GM13977 (cell line): Measurements from ENCODE around the gene ARMC7.
A peak's percentile ranks its signal among the peaks of the same experiment; 100 is the strongest.

Source experiments
- DNase-seq: peaks from one replicate; pipeline ENCODE4 v3.0.0; 2012; ENCODE audit warnings: low spot score
- in situ Hi-C: fragments of 300-500 bp; cut with MboI; formaldehyde crosslinking; loops from one replicate; pipeline ENCODE4 v1.12.0; 2022; ENCODE audit warnings: low sequenced_read_pairs, low pct_unique_long_range_greater_than_20kb, mixed read lengths, inconsistent platforms; ENCODE audit not compliant: unreplicated experiment
- TF ChIP-seq, protein P1 (sequence below): IDR thresholded peaks from 2 replicates; pipeline ENCODE4 v1.5.1; 2012; ENCODE audit warnings: mild to moderate bottlenecking, control low read depth; ENCODE audit not compliant: insufficient read depth; ENCODE audit errors: extremely low read depth, missing control alignments

The ARMC7 gene

GRCh38 chr17:75109407-75110233 is at the start of gene ARMC7:
ARMC7 (plus strand) TSS chr17:75109969; CDS start chr17:75110289, 320 bp downstream.
- DNase-seq, result peak; percentile 96
- in situ Hi-C loops, result no loop called here
- TF ChIP-seq, protein P1, sequence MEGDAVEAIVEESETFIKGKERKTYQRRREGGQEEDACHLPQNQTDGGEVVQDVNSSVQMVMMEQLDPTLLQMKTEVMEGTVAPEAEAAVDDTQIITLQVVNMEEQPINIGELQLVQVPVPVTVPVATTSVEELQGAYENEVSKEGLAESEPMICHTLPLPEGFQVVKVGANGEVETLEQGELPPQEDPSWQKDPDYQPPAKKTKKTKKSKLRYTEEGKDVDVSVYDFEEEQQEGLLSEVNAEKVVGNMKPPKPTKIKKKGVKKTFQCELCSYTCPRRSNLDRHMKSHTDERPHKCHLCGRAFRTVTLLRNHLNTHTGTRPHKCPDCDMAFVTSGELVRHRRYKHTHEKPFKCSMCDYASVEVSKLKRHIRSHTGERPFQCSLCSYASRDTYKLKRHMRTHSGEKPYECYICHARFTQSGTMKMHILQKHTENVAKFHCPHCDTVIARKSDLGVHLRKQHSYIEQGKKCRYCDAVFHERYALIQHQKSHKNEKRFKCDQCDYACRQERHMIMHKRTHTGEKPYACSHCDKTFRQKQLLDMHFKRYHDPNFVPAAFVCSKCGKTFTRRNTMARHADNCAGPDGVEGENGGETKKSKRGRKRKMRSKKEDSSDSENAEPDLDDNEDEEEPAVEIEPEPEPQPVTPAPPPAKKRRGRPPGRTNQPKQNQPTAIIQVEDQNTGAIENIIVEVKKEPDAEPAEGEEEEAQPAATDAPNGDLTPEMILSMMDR, result no peak

DNA sequence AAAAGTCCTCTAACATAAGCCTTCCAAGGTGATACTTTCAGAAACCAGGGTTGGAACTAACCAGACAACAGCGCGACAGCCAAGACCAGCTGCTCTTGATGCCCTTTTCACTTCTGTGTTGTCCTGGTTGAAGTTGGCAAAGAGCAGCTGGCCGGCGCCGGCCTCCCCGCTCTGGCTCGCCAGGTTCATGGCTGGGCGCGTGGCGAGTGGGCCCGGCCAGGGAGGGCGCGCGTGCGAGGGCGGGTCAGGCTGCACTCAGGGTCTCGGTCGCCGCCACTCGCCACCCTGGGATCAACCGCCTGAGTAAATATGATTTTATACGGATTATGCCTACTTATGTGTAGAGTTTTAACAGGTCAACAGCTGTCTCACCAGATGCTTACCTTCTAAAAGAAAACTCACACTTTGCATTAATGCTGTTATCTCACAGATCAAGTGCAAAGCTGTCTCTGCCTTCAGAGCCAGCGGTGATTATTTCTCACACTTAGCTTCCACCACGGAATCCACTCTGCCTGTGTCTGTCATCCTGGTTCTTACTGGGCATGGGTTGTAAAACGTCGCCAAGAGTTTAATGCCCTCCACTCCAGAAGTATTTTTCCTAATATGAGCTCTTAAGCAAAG is 49.2 kb upstream of the ARMC7 start:
- in situ Hi-C loops, result no loop called here
- TF ChIP-seq, protein P1, result no peak
- DNase-seq, result no peak

DNA sequence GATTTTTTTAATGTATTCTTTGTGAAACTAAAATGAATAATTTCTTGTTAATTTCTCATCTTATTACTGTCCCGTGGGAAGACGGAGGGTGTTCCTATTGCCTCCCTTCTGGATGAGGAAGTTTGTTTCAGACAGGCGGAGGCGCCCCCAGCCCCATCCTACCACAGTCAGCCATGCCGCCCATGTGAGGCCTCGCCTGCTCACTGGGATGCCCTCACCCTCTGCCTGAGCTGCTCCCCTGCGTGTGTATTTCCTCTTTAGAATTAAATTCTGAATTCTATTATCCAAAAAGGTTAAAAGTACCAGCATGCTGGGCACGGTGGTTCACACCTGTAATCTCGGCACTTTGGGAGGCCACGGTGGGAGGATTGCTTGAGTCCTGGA is 48.7 kb upstream of the ARMC7 start:
- TF ChIP-seq, protein P1, result no peak
- in situ Hi-C loops, result no loop called here
- DNase-seq, result no peak

DNA sequence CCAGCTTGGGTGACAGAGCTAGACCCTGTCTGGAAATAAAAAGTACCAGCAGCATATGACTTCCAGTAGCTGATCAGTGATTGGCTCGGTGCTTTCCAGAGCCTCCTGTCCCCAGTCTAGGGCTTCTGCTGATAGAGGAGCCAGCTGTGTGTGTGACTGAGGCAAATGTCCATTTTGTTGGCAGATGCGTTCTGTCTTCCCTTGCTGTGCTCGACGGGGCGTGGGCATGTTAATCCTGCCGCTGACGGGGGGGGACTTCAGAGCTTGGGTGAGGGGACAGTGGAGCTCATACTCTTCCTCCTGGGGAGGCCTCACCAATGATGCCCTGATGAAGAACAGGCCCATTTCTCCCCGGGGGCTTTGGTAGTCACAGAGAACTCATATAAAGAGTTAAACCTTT is 48.2 kb upstream of the ARMC7 start:
- in situ Hi-C loops, result no loop called here
- TF ChIP-seq, protein P1, result no peak
- no peak for DNase-seq

DNA sequence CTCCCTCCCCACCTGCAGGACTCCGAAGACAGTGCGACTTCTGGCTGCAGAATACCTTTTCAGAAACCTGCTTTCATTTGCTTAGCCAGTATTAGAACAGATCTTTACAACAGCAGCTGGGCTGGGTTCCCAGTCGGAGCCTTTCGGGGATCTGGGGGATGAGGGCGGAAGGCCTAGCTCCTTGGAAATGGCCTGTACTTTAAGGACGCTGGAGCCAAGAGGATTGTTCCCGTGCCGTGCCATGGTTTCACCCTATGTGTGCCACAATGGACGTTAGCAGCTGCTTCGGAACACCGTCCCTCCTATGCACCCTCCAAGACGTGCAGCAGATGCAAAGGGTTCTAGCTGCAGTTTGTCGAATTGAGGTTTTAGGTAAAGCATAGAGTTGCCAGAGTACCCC is 46.6 kb upstream of the ARMC7 start:
- no peak for DNase-seq
- TF ChIP-seq, protein P1, result no peak
- in situ Hi-C loops, result no loop called here

GRCh38 chr17:75063626-75064025 is 46.1 kb upstream of the ARMC7 start:
- in situ Hi-C loops, result no loop called here
- TF ChIP-seq, protein P1, result no peak
- no peak for DNase-seq
